ENCODE measurements around the gene NME4. TPM values are rescaled to one million over a fixed set of nuclear protein-coding genes. Genes with fewer than 3 reads are reported as not detected.

NME4 gene
- polyA plus RNA-seq, 1 donor (not counting 4 experiments of a cell fraction or from before 2014, with no cell fraction given): 141 TPM

GRCh38 chr16:400061-400591 lies 3.1 kb downstream of the NME4 start:
- Histone ChIP-seq H3K4me1 (ENCODE audit: control insufficient read depth, extremely low read depth, insufficient read depth, low read length) (peaks cover 7% of the 10 kb centered on the region), H3K27me3 (ENCODE audit: control insufficient read depth, extremely low read depth, insufficient read depth, low read length) (no peaks in the 10 kb centered on the region), H2AFZ (ENCODE audit: control insufficient read depth, low read length) (no peak overlapping the region), H3K9me1 (ENCODE audit: control insufficient read depth, extremely low read depth, insufficient read depth, low read length) (no peaks in the 10 kb centered on the region), H3K9ac (ENCODE audit: control insufficient read depth, extremely low read depth, insufficient read depth, low read length) (no peak overlapping the region), H3K4me2 (ENCODE audit: control insufficient read depth, extremely low read depth, insufficient read depth, low read depth, low read length) (peak overlapping the region; percentile 82), H3K79me2 (ENCODE audit: control insufficient read depth, insufficient read depth, low read length) (no peaks in the 10 kb centered on the region), H3K4me3 (ENCODE audit: control insufficient read depth in 2 of 3, extremely low read depth in 1 of 3, insufficient read depth in 2 of 3, low read depth in 1 of 3, low read length in 3 of 3) (peak overlapping the region in 1 of 3 experiments; percentile 85), H3K27ac (ENCODE audit: control insufficient read depth, insufficient read depth, low read length) (no peak overlapping the region), H4K20me1 (ENCODE audit: control insufficient read depth, extremely low read depth, insufficient read depth, low read length) (no peaks in the 10 kb centered on the region), H3K9me3 (ENCODE audit: control insufficient read depth, low read depth, low read length) (no peaks in the 10 kb centered on the region), H3K36me3 (ENCODE audit: control insufficient read depth in 2 of 2, extremely low read depth in 1 of 2, insufficient read depth in 2 of 2, low read length in 2 of 2) (peaks cover 2 to 7% of the 10 kb centered on the region in 2 experiments)
- TF ChIP-seq CTCF (optimal IDR thresholded peaks at IDR 0.05 in 1 of 3, IDR thresholded peaks at IDR 0.05 in 1 of 3, conservative IDR thresholded peaks at IDR 0.05 in 1 of 3; ENCODE audit: extremely low read depth in 1 of 3, insufficient read depth in 2 of 3, low read length in 3 of 3) (no peak), EZH2 (IDR thresholded peaks at IDR 0.05; ENCODE audit: low read length) (no peak)
- dilution Hi-C loops (cut with MboI; ENCODE audit: extremely low pct_ligation_motif_present, low sequenced_read_pairs): no loop called here
- DNase-seq (ENCODE audit: low read depth, low spot score) (no peak), FAIRE-seq (no peak)

- TF ChIP-seq CTCF (optimal IDR thresholded peaks at IDR 0.05 in 1 of 3, IDR thresholded peaks at IDR 0.05 in 1 of 3, conservative IDR thresholded peaks at IDR 0.05 in 1 of 3; ENCODE audit: extremely low read depth in 1 of 3, insufficient read depth in 2 of 3, low read length in 3 of 3) (peak; percentile 28 to 59 (median 42)), EZH2 (IDR thresholded peaks at IDR 0.05; ENCODE audit: low read length) (no peak)
- Histone ChIP-seq H3K4me2 (ENCODE audit: control insufficient read depth, extremely low read depth, insufficient read depth, low read depth, low read length) (peak within 1 kb of the TSS; percentile 85), H3K27me3 (ENCODE audit: control insufficient read depth, extremely low read depth, insufficient read depth, low read length) (no peaks in the 10 kb centered on the region), H3K4me3 (ENCODE audit: control insufficient read depth in 2 of 3, extremely low read depth in 1 of 3, insufficient read depth in 2 of 3, low read depth in 1 of 3, low read length in 3 of 3) (peak within 1 kb of the TSS; percentile 75 to 87 (median 85)), H3K79me2 (ENCODE audit: control insufficient read depth, insufficient read depth, low read length) (no peaks in the 10 kb centered on the region), H3K4me1 (ENCODE audit: control insufficient read depth, extremely low read depth, insufficient read depth, low read length) (peaks cover 7% of the 10 kb centered on the region), H3K9ac (ENCODE audit: control insufficient read depth, extremely low read depth, insufficient read depth, low read length) (peak within 1 kb of the TSS; percentile 83), H3K27ac (ENCODE audit: control insufficient read depth, insufficient read depth, low read length) (peak within 1 kb of the TSS; percentile 66), H2AFZ (ENCODE audit: control insufficient read depth, low read length) (peak within 1 kb of the TSS; percentile 86), H3K9me1 (ENCODE audit: control insufficient read depth, extremely low read depth, insufficient read depth, low read length) (no peaks in the 10 kb centered on the region), H3K36me3 (ENCODE audit: control insufficient read depth in 2 of 2, extremely low read depth in 1 of 2, insufficient read depth in 2 of 2, low read length in 2 of 2) (peaks cover 2 to 7% of the 10 kb centered on the region in 2 experiments), H4K20me1 (ENCODE audit: control insufficient read depth, extremely low read depth, insufficient read depth, low read length) (no peaks in the 10 kb centered on the region), H3K9me3 (ENCODE audit: control insufficient read depth, low read depth, low read length) (no peaks in the 10 kb centered on the region)
- dilution Hi-C loops (cut with MboI; ENCODE audit: extremely low pct_ligation_motif_present, low sequenced_read_pairs): no loop called here
- DNase-seq (ENCODE audit: low read depth, low spot score) (no peak), FAIRE-seq (no peak)
These were observed 4.7 kb downstream of the NME4 start, which contains the start of gene DECR2 for GRCh38 chr16:401468-402348. TSS of gene DECR2 (plus strand) at chr16:401885. CDS start at chr16:401964, 79 bp downstream.
